GM21529 (cell line): ENCODE data around the gene NPR1.
A peak's percentile ranks its signal among the peaks of the same experiment; 100 is the strongest.
"Not testable (repeated sequence)": the region's sequence is repeated elsewhere in the genome, so short reads cannot be mapped to it uniquely, and the experiment has no call there.

Experiments used
- ATAC-seq: cut with Tn5 transposase; IDR thresholded peaks from one replicate; pipeline ENCODE4 v1.9.1; 2021; ENCODE audit not compliant: unreplicated experiment

The NPR1 gene

DNA sequence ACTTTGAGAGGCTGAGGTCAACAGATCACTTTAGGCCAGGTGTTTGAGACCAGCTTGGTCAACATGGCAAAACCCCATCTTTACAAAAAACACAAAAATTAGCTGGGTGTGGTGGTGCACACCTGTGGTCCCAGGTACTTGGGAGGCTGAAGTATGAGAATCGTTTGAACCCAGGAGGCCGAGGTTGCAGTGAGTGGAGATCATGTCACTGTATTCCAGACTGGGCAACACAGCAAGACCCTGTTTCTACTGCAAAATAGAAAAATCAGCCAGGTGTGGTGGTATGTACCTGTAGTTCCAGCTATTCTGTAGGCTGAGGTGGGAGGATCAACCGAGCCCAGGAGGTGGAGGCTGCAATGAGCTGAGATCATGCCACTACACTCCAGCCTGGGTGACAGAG lies 45.2 kb downstream of the NPR1 start:
- no peak for ATAC-seq

DNA sequence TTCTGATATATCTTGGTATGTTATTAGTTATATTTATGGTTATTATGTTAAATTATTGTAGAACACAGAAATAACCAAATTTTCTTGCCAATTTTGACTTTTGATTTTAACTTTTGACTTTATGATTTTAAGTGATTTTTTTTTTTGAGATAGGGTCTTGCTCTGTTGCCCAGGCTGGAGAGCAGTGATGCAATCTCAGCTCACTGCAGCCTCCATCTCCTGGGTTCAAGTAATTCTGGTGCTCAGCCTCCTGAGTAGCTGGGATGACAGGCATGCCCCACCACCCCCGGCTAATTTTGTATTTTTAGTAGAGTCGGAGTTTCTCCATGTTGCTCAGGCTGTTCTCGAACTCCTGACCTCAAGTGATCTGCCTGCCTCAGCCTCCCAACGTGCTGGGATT lies 46.1 kb downstream of the NPR1 start:
- ATAC-seq = not testable (repeated sequence)

DNA sequence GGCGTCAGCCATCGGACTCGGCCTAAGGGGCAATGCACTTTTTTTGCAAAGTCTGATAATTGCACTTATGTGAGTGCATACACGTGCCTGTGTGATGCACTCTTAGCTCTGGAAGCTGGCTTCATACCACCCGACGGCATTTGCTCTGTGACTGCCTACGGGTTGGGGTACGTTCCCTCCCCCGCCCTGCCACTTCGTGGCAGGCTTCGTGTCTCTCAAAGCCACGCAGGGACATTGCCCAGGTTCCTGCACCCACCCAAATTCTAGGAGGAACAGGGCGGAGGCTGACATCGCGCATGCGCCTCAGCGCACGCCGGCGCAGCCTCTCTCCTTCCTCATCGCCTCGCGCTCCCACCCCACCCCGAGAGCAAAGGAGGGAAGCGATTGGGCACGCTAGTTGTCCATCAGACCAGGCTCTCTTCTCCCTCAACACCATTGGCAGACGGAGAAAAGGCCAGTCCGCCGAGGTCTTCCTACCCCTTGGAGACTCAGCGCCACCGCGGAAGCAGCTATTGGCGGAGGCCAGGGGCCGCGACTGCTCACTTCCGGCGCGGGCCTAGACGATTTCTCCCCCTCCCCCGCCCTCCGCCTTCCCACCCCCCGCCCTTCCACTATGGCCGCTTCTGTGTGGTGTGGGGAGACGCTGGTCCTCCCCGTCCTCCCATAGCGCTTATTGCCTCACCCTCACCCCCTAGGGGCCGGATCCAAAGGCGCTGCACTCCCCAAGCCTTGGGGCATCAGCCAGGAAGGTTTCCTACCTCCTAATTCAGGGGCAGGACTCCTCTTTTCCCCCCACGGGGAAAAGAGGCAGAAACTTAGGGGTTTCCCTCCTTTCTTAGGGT lies 49.2 kb downstream of the NPR1 start, which contains the start of gene INTS3:
TSS of gene INTS3 (plus strand) at position 588 of the 842 bp plus-strand sequence. CDS start 585 bp downstream, outside the sequence.
- peak; percentile 94 for ATAC-seq

DNA sequence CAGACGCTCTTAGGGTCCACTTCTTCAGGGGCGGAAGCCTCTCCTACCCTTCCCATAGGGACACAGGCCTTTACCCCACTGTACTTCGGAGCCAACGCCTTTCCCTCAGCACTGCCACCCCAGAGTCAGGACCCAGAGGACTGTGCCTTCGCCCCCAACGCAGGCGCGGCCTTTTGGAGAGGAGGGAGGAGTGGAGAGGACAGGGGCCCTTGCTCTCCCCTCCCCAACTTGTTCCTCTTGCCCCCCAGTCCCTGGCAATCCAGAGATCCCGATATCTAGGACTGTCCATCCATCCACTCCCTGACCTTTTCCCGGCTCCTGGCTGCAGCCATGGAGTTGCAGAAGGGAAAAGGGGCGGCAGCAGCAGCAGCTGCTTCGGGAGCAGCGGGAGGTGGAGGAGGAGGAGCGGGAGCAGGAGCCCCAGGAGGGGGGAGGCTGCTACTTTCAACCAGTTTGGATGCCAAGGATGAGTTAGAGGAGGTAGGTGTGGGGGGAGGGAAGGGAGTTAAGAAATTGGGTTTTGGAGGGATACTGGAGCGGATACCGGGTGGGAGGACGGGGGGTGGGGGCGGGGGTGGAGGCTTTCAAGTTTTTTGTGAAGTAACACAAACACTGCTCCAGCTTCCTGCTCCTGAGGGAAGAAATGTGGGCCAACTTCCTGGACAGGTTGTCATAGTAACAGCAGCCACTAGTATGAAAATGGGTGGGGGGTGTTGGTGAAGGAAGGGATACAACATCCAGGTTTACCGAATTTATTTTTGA lies 50.0 kb downstream of the NPR1 start:
- ATAC-seq = no peak

DNA sequence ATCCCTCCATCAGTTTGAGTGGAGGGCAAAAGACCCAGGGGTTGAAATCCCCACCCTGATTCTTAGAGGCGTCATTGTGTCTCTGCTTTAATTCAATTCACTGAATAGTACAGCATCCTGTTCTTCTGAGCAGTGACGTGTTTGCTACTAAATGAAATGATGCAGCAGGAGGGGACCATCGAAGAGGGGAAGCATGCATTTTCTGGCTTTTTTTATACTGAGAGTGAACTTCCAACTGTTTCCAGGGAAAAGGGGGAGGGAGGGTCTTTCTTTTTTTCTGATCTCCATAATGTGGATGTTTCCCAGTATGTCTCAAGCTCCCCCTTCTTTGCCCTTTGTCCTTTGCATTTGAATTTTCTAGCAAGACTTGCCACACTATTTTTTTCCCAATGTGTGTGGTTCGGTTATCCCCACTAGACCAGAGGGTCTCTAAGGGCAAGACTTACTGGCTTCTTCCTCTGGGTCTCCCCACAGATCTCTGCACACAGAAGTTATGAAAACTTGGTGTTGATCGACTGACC lies 52.0 kb downstream of the NPR1 start:
- ATAC-seq = no peak

DNA sequence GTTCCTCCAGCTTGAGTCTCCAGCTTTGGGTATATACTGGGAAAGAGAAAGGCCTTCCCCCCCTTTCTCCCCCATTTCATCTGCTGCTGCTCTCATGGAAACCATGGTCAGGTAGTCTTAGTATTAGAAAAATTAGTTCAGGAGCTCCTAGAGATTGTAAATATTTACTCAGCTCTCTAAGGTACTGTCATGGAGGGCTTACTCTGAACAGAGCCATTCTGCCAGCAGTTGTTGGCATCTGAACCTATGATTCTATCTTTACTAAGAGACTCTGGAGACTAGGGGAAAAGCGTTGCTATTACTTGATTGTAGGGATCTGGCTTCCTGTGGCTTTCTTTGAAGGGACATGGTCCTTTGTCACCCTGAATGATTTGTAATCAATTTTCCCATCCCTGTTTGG lies 55.5 kb downstream of the NPR1 start:
- no peak for ATAC-seq

DNA sequence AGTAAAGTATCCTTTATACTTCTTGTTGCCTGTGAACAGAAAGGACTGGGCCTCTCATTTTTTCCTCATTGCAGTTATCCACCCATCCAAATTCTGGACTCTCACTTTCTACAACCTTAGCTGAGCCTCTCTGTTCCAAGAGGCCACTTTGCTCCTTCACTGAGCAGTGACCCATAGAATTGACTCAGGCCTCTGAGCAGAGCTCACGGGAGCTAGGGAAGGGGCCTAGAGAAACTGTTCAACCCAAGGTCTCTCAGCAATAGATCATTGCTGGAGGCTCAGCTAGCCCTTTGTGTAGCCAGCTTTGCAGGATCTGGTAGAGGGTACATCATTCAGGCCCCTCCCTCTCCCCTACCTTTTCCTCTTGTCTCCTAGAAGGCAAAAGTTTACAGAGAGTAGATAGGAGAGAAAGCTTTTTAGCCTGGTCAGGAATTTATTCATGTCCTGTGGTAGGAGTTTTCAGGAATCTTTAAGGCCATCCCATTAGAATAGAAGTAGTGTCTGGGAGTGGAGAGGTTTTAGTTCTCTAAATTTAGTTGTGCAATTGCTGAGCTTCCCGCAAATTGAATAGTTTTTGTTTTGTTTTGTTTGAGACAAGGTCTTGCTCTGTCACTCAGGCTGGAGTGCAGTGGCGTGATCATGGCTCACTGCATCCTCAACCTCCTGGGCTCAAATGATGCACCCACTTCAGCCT lies 56.1 kb downstream of the NPR1 start:
- ATAC-seq = no peak

DNA sequence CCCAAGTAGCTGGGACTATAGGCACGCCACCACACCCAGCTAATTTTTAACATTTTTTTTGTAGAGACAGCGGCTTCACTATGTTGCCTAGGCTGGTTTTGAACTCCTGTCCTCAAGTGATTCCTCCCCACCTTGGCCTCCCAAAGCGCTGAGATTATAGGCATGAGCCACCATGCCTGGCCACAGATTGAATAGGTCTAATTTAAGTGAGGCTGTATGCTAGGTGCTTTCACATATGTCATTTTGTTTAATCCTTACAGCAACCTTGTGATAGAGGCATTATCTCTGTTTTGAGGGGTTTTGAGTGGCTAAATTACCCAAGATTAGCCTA lies 56.6 kb downstream of the NPR1 start:
- ATAC-seq = no peak

DNA sequence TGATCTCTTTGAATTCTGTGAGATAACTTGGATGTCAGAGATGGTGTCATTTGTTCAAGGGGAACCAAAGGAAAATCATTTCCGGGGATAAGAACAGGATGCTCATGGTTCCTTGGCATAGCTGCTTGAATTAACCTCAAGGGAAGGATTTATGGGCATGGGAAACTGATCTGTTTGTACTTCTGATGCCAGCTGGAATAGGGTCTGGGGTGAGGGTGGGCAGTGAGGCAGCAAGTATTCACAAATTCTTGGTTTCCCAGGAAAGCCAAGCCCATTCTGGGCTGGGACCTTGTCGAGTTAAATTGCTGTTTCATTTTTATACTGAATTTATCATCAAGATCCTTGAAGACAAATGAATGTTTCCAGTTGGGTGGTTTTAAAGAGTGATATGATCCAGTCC lies 63.5 kb downstream of the NPR1 start:
- no peak for ATAC-seq

DNA sequence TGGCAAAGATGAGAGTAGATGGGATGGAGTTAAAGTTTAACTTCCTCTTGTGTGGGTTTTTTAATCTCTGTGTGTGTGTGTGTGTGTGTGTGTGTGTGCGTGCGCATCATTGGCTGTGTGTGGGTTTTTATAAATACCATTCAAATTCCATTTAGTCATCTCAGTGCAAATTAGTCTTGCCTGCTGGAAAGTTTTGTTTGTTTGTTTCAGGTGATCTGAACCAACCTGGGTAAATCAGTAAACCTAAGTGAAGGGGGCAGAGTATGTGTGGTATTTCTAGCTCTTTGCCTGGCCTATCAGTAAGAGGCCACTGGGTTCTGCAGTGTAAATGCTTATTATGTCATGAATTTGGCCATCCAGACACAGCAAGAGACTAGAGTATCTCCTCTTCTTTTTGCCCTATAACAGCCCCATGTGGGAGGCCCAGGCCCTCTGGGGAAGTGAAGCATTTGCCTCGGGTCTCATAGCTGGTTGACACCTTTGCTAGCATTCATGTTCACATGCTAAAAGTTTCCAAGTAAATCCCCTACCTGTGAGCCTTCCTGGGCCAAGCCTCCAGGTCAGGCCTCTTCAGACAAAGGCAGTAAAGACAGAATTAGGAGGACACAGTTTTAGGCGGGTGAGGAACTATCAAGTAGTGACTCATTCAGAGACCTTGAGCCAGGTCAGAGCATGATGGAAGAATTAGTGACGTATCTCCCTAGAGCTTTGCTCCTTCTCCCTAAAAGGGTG lies 64.1 kb downstream of the NPR1 start:
- peak; percentile 60 for ATAC-seq
